IPS DF 4.7 (cell line): ENCODE measurements around the gene NCEH1.
"Not testable (repeated sequence)": the region's sequence is repeated elsewhere in the genome, so short reads cannot be mapped to it uniquely, and the experiment has no call there.

ENCODE experiments used
- DNase-seq: peaks from one replicate; pipeline ENCODE4 v3.0.0-alpha.2; 2013; ENCODE audit warnings: low spot score; ENCODE audit errors: extremely low read depth

The NCEH1 gene

DNA sequence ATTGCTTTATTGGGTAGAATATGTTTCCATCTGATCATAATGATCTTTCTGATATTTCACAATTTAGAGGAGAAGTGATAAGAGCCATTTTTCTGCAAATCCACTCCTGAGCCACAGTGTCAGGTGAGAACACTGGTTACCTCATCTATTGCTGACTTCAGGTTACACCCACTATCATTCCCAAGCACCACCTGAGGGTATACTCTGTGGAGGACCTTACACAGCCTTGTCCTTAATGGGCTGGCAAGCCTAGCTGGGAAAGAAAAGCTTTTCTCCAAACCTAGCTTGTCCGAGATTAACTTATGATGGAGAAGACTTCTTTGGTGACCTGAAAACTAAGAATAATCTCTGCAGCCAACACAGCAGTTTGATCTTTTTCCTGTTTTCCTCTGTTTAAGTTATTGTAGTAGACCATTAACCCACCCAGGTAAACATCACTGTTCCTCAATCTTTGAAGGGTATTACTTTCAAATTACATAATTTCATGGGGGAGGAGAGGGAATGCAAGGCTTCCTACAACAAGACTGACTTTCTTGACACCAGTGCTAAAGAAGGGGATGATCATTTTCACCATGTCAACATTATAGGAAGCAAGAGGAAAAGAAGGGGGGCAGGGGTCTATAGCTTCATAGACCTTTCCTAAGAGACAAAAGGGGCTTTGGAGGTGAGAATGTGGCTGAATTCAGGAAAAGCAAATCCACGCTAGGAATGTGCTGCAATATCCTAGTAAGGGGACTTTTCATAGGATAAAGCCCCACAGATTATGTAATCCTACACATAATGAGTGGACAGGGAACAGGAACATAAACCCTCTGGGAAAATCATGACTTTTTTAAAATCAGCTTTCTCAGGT is 1.7 kb downstream of the NCEH1 start:
- DNase-seq, result no peak

DNA sequence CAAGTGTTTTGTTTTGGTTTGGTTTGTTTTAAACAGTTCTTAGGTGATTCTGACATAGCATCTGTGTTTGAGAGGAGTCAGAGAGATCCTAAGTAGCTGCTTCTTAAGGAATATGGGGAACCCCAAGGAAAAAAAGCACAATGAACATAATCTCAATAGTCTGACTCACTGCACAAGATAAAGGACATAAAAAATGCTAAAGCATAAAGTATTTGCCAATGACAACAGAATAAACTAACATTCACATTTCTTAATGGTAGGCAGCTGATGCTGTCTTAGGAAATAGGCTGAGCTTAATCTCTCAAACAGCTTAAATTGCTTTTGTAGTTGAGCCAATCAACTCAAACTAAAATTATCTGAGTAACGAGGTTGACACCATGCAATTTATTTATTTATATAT is 2.9 kb downstream of the NCEH1 start:
- DNase-seq, result no peak

DNA sequence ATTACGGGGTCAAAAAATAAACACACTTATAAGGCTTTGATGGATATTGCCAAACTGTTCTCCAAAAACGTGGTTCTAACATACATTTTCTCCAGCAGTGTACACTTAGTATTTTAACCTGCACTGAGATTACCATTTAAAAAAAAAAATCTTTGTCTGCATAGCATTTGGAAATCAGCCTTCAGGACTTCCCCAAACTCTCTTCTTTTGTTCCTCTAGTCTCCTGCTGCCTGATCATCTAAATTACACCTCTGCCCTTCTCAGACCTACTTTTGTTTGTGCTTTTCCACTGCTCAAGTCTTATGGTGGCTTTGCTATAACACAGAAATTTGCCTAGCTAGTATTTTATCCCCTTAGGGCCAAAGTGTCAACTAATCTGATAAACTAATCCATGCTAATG is 3.8 kb downstream of the NCEH1 start:
- DNase-seq, result no peak

- DNase-seq, result no peak
Measured at GRCh38 chr3:172705170-172705569, 5.7 kb downstream of the NCEH1 start.

- no peak for DNase-seq
Measured at GRCh38 chr3:172704001-172704400, 6.9 kb downstream of the NCEH1 start.

GRCh38 chr3:172702731-172703130 is 8.1 kb downstream of the NCEH1 start:
- not testable (repeated sequence) for DNase-seq

DNA sequence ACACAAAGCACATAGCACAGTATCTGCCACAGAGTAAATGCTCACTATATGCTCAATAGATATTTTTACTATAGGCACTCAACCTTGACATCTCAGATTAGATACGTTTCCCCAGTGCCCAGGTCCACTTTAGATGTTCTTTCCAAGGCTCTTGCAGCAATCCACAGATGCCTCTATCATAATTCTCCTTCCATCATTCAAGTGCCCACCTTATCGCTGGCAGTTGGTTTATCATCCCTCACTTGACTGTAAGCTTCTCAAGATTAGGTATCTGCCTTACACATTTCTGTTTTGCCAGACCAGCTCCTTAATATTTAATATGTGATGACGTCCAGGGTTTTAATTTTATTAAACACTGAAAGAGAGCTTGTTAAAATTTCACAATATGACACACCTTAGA is 8.6 kb downstream of the NCEH1 start:
- no peak for DNase-seq

- no peak for DNase-seq
Measured at GRCh38 chr3:172701751-172702150, 9.1 kb downstream of the NCEH1 start.

GRCh38 chr3:172700936-172701455 is 9.9 kb downstream of the NCEH1 start:
- DNase-seq, result no peak

DNA sequence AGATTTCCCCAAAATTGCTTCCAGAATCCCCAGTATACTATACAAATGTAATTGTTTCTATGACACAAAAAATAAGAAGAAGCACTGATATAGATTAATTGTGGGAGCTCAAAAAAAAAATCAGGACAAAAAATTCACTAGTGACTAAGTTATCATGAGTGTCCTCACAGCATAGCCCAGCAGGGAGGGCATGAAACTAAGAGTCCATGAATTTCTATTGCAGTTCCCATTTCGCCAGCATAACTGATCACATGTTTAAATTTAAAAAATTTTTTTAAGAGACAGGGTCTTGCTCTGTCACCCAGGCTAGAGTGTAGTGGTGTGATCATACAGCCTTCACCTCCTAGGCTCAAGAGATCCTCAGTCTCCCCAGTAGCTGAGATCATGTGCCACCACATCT is 10.6 kb downstream of the NCEH1 start:
- no peak for DNase-seq

- DNase-seq, result no peak
Measured at GRCh38 chr3:172699031-172699430, 11.8 kb downstream of the NCEH1 start.

GRCh38 chr3:172698631-172699030 is 12.2 kb downstream of the NCEH1 start:
- DNase-seq, result no peak

GRCh38 chr3:172697558-172697957 is 13.3 kb downstream of the NCEH1 start:
- no peak for DNase-seq

- DNase-seq, result no peak
Measured at GRCh38 chr3:172696357-172696756, 14.5 kb downstream of the NCEH1 start.

DNA sequence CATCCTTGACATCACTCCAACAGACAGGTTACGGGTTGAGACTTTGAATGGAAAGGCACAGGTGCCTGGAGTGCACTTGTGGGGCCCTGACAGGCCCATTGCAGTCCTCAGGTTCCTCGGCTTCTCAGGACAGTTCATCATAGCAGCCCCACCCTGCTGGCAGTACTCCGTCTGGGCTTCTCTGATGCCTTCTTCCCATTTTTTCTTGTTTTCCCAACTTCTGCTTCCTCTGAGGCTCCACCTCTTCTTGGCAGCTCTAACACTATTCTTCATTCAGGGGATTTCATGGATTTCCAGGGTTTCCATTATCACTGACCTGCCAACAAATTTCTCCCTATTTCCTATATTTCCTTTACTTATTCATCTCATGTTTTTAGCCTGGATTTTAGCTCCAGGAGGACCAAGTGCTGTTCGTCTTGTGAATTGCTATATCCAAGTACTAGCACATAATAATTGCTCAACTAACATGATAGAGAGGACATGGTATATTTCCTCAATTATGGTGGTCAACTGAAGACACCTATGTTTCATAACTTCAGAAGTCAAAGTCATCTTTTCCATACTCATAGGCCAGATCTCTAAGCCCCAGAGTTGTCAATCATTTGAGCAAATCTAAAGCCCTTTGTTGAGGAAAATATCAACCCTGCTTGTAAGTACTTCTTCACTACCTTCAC is 16.2 kb downstream of the NCEH1 start:
- DNase-seq, result no peak

DNA sequence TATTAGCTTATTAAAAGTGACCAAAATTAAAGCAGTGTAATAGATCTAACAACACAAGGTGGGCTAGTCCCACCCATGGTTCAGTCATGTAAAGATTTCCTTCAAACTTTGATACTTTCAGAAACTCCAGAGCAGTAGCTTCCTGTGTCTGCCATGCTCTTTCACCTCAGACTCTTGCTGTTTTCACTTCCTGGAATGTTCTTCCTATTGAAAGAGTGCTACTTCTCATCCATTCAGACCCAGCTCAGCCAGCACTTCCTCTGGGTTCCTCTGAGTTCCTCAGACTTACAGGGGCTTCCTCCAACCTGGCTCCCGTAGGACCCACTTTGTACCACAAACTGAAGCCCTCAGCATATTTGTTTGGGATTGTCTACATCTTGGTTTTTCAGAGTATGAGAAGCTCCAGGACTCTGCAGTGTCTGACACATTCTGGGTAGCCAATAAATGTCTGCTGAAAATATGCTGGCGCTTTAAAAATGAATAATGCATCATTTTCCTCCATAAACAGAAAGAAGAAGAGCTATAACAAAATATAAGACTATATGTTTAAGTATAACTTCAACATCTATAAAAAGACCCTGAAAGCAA is 18.0 kb downstream of the NCEH1 start:
- no peak for DNase-seq

GRCh38 chr3:172690936-172691335 is 19.9 kb downstream of the NCEH1 start:
- no peak for DNase-seq

GRCh38 chr3:172688588-172688987 is 22.3 kb downstream of the NCEH1 start:
- DNase-seq, result no peak

- no peak for DNase-seq
Measured at GRCh38 chr3:172687501-172687900, 23.4 kb downstream of the NCEH1 start.

- no peak for DNase-seq
Measured at GRCh38 chr3:172685331-172686214, 25.3 kb downstream of the NCEH1 start.

- DNase-seq, result no peak
Measured at GRCh38 chr3:172680684-172681083, 30.2 kb downstream of the NCEH1 start.
